Activated CD4-positive, alpha-beta T cell treated with anti-CD3 and anti-CD28 coated beads, Interleukin-2, amount 50 U/mL, for 4 hours (primary cell): ENCODE data around the gene PRDM4.

Source experiments
- DNase-seq, 2 experiments: peaks; one replicate each; pipeline ENCODE4 v3.0.0-alpha.2; 2020

PRDM4 gene

GRCh38 chr12:107685360-107686248, 75.3 kb downstream of the PRDM4 start, which contains the start of gene PWP1:
Gene PWP1, plus strand, starts transcription at chr12:107685799. Its CDS starts 101 bp downstream, at chr12:107685900.
- DNase-seq: peak; percentile 92 to 94

GRCh38 chr12:107684990-107685359, 76.0 kb downstream of the PRDM4 start:
- peak; percentile 6 to 7 for DNase-seq

DNA sequence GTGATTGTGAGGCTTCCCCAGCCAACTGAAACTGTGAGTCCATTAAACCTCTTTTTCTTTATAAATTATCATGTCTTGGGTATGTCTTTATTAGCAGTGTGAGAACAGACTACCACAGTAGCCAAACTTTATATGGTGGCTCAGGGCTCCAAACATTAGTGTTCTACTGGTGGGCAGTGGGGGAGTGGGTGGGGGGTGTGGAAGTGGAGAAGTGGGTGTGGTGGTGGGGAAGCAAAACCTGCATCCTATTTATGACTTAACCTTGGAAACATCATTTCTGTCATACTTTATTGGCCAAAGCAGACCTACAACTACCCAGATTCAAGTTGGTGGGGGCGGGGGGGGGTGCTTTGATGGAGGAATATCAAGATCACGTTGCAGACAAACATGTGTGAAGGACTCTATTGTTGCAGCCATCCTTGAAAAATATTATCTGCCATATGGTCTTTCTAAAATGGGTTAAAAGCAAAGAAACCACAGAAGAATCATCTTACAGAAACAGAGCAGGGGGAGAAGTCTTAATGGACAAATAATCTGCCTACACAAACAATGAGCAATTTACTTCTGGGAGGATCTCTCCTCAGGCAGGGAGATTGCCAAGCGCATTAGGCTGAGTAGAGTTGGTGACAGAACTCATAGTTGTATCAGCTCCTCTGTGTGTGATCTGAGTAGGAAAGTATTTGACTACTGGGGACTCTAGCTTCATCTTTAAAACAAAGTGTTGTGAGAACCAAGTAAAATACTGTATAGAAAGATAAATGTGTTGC, 76.7 kb downstream of the PRDM4 start:
- no peak for DNase-seq
